HEK293T (cell line): ENCODE results near the gene ATP9A.
"Not testable (repeated sequence)": the region's sequence is repeated elsewhere in the genome, so short reads cannot be mapped to it uniquely, and the experiment has no call there.

ENCODE experiments used
- CTCF ChIA-PET: fragments of 350-600 bp; formaldehyde crosslinking; extraction: SDS; loops from one replicate; lab custom pipeline; 2021; ENCODE audit warnings: antibody characterized with exemption, inconsistent platforms; lab: Yijun Ruan, JAX
- POLR2A ChIA-PET: fragments of 350-600 bp; formaldehyde crosslinking; extraction: SDS; loops from one replicate; lab custom pipeline; 2020; ENCODE audit warnings: antibody characterized with exemption, inconsistent platforms; lab: Yijun Ruan, JAX
- DNase-seq: peaks from one replicate; pipeline ENCODE4 v3.0.0; 2012; ENCODE audit warnings: mixed read lengths; ENCODE audit errors: extremely low spot score
- ARNT ChIP-seq: fragments of 450-650 bp; IDR thresholded peaks from 2 replicates; pipeline ENCODE4 v1.6.1; 2017; ENCODE audit warnings: mild to moderate bottlenecking
- BHLHE40 ChIP-seq: fragments of 450-650 bp; IDR thresholded peaks from 2 replicates; pipeline ENCODE4 v1.6.1; 2016; ENCODE audit warnings: mild to moderate bottlenecking, moderate library complexity, borderline replicate concordance
- CTBP1 ChIP-seq: fragments of 450-650 bp; IDR thresholded peaks from 2 replicates; pipeline ENCODE4 v1.6.1; 2016; ENCODE audit warnings: borderline replicate concordance
- ELF4 ChIP-seq: fragments of 450-650 bp; IDR thresholded peaks from 2 replicates; pipeline ENCODE4 v1.6.1; 2017; ENCODE audit warnings: antibody characterized with exemption
- FOXA1 ChIP-seq: fragments of 450-650 bp; IDR thresholded peaks from 2 replicates; pipeline ENCODE4 v1.6.1; 2016; ENCODE audit warnings: mild to moderate bottlenecking
- FOXK2 ChIP-seq: fragments of 450-650 bp; IDR thresholded peaks from 2 replicates; pipeline ENCODE4 v1.6.1; 2016; ENCODE audit warnings: mild to moderate bottlenecking
- FOXM1 ChIP-seq: fragments of 450-650 bp; IDR thresholded peaks from 2 replicates; pipeline ENCODE4 v1.6.1; 2017; ENCODE audit warnings: mild to moderate bottlenecking, borderline replicate concordance
- HDGF ChIP-seq: fragments of 450-650 bp; IDR thresholded peaks from 2 replicates; pipeline ENCODE4 v1.6.1; 2017; ENCODE audit warnings: antibody characterized with exemption, borderline replicate concordance
- L3MBTL2 ChIP-seq: fragments of 450-650 bp; conservative IDR thresholded peaks from 2 replicates; pipeline ENCODE4 v1.6.1; 2016; ENCODE audit warnings: mild to moderate bottlenecking
- LEF1 ChIP-seq: fragments of 450-650 bp; IDR thresholded peaks from 2 replicates; pipeline ENCODE4 v1.6.1; 2017; ENCODE audit warnings: mild to moderate bottlenecking, borderline replicate concordance
- NFRKB ChIP-seq: fragments of 450-650 bp; IDR thresholded peaks from 2 replicates; pipeline ENCODE4 v1.6.1; 2016; ENCODE audit warnings: mild to moderate bottlenecking, moderate library complexity
- SP1 ChIP-seq: fragments of 450-650 bp; IDR thresholded peaks from 2 replicates; pipeline ENCODE4 v1.6.1; 2017
- SUZ12 ChIP-seq: fragments of 450-650 bp; IDR thresholded peaks from 2 replicates; pipeline ENCODE4 v1.6.1; 2016; ENCODE audit warnings: mild to moderate bottlenecking
- TARDBP ChIP-seq: fragments of 450-650 bp; IDR thresholded peaks from 2 replicates; pipeline ENCODE4 v1.6.1; 2016
- ZNF384 ChIP-seq: fragments of 450-650 bp; IDR thresholded peaks from 2 replicates; pipeline ENCODE4 v1.6.1; 2016
- TF ChIP-seq, protein P1 (sequence below): fragments of 450-650 bp; IDR thresholded peaks from 2 replicates; pipeline ENCODE4 v1.6.1; 2016

The ATP9A gene

DNA sequence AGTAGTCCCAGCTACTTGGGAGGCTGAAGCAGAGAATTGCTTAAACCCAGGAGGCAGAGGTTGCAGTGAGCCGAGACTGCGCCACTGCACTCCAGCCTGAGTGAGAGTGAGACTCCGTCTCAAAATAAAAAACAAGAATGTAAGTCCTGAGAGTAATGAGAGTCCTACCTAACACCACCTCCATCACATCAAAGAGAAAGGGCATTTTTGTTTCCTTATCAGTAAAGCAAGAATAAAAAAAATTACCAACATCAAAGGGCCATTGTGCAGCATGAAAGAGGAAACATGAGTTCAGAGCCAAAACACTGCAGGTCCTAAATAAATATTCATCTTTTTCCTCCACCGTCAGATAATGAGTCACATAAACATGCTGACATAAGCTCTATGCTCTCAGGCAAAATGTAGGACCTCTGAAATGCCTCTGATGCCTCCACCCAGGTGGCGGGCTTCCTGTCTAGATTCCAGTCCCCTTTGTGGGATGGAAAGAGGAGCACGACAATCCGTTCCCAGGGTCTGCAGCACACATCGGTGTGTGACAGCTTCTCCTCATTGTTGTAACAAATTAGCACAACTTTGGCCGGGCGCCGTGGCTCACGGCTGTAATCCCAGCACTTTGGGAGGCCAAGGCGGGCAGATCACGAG is 7.2 kb downstream of the ATP9A start:
- ChIA-PET POLR2A (no interaction called here), CTCF (interaction anchor here (0.8 kb wide), 1 partner anchor 289 kb away, joined by 3 read pairs; no protein-coding TSS in a partner anchor)
- TF ChIP-seq ARNT (no peak), LEF1 (no peak)
- no peak for DNase-seq

DNA sequence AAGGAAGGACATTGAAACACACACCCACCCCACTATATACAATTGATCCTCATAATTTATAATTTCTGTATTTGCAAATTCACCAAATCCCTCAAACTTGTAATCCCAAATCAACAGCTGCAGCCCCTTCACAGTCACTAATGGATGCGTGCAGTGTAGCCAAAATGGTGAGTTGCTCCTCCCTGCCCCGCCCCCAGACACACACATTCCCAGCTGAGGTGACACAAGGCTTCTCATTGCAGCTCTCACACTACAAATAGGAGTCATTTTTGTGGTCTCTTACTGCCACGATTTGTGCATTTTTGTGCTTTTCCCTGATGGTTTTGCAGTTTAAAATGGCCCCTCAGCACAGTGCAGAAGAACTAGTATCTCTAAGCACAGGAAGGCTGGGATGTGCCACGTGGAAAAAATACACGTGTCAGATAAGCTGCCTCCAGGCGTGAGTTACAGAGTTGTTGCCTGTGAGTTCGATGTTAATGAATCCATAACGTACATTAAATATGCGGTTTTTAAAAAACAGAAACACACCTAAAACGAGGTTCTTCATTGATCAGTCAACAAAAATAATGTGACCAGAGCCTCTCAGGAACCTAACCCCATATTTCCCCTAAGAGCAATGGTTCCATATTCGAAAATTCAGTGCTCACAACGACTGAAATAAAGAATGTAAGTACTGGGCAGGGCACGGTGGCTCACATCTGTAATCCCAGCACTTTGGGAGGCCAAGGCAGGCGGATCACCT is 8.2 kb downstream of the ATP9A start:
- no peak for DNase-seq
- POLR2A ChIA-PET: no interaction called here
- CTCF ChIA-PET: no interaction called here
- TF ChIP-seq TARDBP: no peak

DNA sequence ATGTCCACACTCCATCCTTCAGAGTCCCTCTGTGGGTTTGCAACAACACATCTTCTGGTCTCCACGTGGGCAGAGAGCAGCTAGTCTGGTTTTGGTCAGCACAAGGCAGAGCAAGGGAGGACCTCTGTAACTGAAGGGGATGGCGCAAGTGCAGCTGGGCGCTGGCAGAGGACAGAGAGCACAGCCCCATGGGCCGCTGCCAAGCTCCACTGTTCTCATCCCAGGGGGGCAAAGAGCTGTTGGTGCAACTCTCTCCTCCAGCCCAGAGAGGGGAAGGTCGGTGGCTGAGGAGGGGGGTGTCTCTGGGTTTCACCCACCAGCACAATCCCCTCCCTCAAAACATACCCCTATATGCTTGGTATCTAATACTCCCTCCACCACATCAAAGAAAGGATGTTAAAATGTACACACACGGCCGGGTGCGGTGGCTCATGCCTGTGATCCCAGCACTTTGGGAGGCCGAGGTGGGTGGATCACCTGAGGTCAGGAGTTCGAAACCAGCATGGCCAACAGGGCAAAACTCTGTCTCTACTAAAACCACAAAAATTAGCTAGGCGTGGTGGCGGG is 9.1 kb downstream of the ATP9A start:
- no peak for DNase-seq
- ChIA-PET POLR2A (no interaction called here), CTCF (no interaction called here)
- no peak for TF ChIP-seq FOXK2
- no peak for TF ChIP-seq SUZ12

DNA sequence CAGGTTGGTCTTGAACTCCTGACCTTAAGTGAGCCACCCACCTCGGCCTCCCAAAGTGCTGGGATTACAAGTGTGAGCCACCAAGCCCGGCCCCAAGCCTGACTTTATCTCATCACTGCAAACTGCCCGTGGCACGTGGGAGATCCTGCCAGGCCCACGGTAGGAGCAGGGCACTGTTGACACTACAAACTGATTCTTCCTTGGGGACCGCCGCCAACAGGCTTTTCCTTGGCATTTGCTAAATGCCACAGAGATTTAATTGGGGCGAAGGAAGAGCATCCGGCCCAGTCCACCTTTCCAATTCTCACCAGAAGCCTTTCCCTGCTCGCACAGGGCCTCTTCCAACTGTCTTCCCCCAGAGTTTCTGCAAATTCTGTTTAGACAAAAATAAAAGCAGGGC is 11.0 kb downstream of the ATP9A start:
- ChIA-PET CTCF (interaction anchor here (0.7 kb wide), 1 partner anchor 14 kb away, joined by 4 read pairs; no protein-coding TSS in a partner anchor), POLR2A (no interaction called here)
- no peak for TF ChIP-seq L3MBTL2
- no peak for TF ChIP-seq ZNF384
- no peak for TF ChIP-seq SUZ12
- no peak for TF ChIP-seq FOXK2
- no peak for TF ChIP-seq CTBP1
- TF ChIP-seq NFRKB: no peak
- TF ChIP-seq BHLHE40: no peak
- TF ChIP-seq, protein P1, sequence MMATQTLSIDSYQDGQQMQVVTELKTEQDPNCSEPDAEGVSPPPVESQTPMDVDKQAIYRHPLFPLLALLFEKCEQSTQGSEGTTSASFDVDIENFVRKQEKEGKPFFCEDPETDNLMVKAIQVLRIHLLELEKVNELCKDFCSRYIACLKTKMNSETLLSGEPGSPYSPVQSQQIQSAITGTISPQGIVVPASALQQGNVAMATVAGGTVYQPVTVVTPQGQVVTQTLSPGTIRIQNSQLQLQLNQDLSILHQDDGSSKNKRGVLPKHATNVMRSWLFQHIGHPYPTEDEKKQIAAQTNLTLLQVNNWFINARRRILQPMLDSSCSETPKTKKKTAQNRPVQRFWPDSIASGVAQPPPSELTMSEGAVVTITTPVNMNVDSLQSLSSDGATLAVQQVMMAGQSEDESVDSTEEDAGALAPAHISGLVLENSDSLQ: no peak
- no peak for DNase-seq

DNA sequence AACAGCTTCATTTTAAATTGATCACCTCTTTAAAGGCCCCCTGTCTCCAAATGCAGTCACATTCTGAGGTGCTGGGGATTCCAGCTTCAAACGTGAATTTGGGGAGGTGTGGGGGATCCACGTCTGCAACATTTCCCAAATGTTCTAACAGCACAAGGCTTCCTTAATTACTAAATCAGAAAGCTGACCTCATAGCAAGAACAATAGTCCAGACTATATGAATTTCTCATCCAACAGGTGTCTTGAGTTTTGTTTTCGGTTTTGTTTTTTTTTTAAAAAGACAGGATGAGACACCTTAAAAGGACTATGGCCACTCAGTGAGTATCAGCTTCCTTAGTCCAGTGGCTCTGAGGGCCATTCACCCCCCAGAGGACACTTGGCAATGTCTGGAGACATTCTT is 11.5 kb downstream of the ATP9A start:
- DNase-seq: no peak
- POLR2A ChIA-PET: no interaction called here
- TF ChIP-seq ARNT (no peak), ELF4 (no peak)
- CTCF ChIA-PET: no interaction called here

DNA sequence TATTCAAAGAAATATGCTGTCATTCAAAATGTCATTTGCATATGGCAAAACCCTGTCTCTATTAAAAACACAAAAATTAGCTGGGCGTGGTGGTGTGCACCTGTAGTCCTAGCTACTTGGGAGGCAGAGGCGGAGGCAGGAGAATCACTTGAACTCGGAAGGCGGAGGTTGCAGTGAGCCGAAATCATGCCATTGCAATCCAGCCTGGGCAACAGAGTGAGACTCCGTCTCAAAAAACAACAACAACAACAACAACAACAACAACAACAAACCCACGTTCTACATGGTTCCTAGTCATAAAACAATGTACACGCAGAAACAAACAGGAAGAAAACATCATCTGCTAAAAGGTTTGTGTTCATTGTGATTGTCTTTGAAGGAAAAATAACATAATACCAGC is 15.0 kb downstream of the ATP9A start:
- POLR2A ChIA-PET, DNase-seq, CTCF ChIA-PET: not testable (repeated sequence)

DNA sequence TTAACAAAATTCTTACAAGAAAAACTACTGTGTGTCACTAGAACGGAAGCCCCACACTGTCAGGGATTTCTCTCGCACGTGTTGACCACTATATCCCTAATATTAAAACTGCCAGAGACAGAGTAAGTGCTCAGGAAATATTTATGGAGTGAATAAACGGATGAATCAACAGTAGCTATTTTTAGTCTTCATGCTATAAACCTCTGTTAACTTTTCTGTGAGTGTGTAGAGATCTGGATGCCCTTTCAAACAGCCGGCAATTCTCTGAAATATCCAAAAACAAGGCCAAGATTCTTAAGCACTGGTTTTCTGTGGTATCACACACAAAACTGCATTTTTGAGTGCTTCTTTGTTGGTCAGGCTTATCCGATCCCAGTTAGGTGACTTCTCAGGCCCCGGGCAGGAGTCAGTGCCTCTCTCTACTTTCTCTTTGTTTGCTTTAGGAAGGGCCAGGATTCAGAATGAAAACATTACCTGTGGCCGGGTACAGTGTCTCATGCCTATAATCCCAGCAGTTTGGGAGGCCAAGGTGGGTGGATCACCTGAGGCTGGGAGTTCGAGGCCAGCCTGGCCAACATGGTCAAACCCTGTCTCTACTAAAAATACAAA is 15.7 kb downstream of the ATP9A start:
- CTCF ChIA-PET: interaction anchor here (0.6 kb wide), 1 partner anchor 372 kb away, joined by 3 read pairs; no protein-coding TSS in a partner anchor

DNA sequence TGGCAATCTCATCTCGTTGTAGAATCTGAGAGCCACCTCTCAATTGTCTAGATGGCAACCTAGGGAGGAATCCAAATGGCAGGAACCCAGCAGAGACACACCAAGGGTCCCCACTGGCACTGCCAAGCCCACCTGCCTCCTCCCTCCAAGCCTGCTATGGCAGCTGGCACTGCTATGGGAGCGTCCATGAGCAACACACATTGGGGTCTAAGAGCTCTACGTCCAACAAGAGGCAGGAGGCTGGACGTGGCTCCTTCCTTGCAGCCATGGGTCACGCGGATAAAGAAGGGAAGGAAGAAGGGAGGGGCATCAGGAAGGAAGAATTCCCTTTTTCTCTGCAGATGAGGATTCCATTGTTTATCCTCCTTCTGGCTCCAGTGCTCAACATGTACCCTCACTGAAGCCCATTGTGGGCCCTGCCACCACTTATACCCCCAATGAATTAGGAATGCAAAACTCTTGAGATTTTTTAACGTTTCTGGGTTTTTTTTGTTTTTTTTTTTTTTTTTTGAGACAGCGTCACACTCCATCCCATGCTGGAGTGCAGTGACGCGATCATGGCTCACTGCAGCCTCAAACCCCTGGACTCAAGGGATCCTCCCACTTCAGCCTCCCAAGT is 17.3 kb downstream of the ATP9A start:
- no peak for TF ChIP-seq L3MBTL2
- no peak for TF ChIP-seq ZNF384
- TF ChIP-seq ELF4: no peak
- TF ChIP-seq, protein P1: no peak
- no peak for TF ChIP-seq CTBP1
- no peak for TF ChIP-seq FOXA1
- no peak for TF ChIP-seq SP1
- no peak for TF ChIP-seq BHLHE40
- TF ChIP-seq LEF1: no peak
- TF ChIP-seq NFRKB: no peak
- no peak for TF ChIP-seq FOXM1
- no peak for TF ChIP-seq HDGF
- TF ChIP-seq FOXK2: no peak
- CTCF ChIA-PET: no interaction called here
- no peak for DNase-seq
- POLR2A ChIA-PET: no interaction called here

More for the DNA sequence above, 15.7 kb downstream of the ATP9A start:
- POLR2A ChIA-PET: no interaction called here
- TF ChIP-seq L3MBTL2: no peak
- no peak for TF ChIP-seq FOXK2
- no peak for TF ChIP-seq SP1
- TF ChIP-seq, protein P1: no peak
- no peak for TF ChIP-seq ARNT
- TF ChIP-seq HDGF: no peak
- no peak for TF ChIP-seq ELF4
- TF ChIP-seq SUZ12: no peak
- no peak for TF ChIP-seq CTBP1
- no peak for TF ChIP-seq LEF1
- TF ChIP-seq TARDBP: no peak
- no peak for DNase-seq
